NCI-H2107 treated with DMSO at 0.1 percent for 48 hours (cell line): ENCODE data around the gene ST6GALNAC6.
"Not testable (repeated sequence)": the region's sequence is repeated elsewhere in the genome, so short reads cannot be mapped to it uniquely, and the experiment has no call there.

Source experiments
- DNase-seq: peaks from one replicate; lab custom pipeline; 2025; ENCODE audit not compliant: unreplicated experiment; lab: John Stamatoyannopoulos, UW

Gene ST6GALNAC6

GRCh38 chr9:127897193-127897692, 2.2 kb downstream of the ST6GALNAC6 start:
- no peak for DNase-seq

GRCh38 chr9:127896395-127897192, 2.8 kb downstream of the ST6GALNAC6 start:
- no peak for DNase-seq

- DNase-seq, result no peak
Measured at GRCh38 chr9:127895811-127896210, 3.6 kb downstream of the ST6GALNAC6 start.

GRCh38 chr9:127893392-127893791, 6.0 kb downstream of the ST6GALNAC6 start:
- DNase-seq, result no peak

- DNase-seq, result no peak
Measured at GRCh38 chr9:127892831-127893230, 6.6 kb downstream of the ST6GALNAC6 start.

- DNase-seq, result no peak
Measured at GRCh38 chr9:127890053-127890452, 9.3 kb downstream of the ST6GALNAC6 start.

- DNase-seq, result no peak
Measured at GRCh38 chr9:127887792-127888191, 11.6 kb downstream of the ST6GALNAC6 start.

- no peak for DNase-seq
Measured at GRCh38 chr9:127886401-127886972, 12.9 kb downstream of the ST6GALNAC6 start.

- DNase-seq, result no peak
Measured at GRCh38 chr9:127885508-127886281, 13.7 kb downstream of the ST6GALNAC6 start.

- no peak for DNase-seq
Measured at GRCh38 chr9:127884976-127885490, 14.4 kb downstream of the ST6GALNAC6 start.

GRCh38 chr9:127884427-127884911, 14.9 kb downstream of the ST6GALNAC6 start:
- DNase-seq, result peak; percentile 75

GRCh38 chr9:127883959-127884358, 15.4 kb downstream of the ST6GALNAC6 start:
- DNase-seq, result no peak

- DNase-seq, result not testable (repeated sequence)
Measured at GRCh38 chr9:127881715-127882114, 17.7 kb downstream of the ST6GALNAC6 start.

- no peak for DNase-seq
Measured at GRCh38 chr9:127880143-127880542, 19.3 kb downstream of the ST6GALNAC6 start.

- no peak for DNase-seq
Measured at GRCh38 chr9:127878652-127879390, 20.6 kb downstream of the ST6GALNAC6 start.

- DNase-seq, result no peak
Measured at GRCh38 chr9:127878001-127878651, 21.3 kb downstream of the ST6GALNAC6 start.

- peak; percentile 18 for DNase-seq
Measured at GRCh38 chr9:127877566-127877998, 21.8 kb downstream of the ST6GALNAC6 start, which contains the start of gene AK1. AK1 (minus strand) TSS chr9:127877675; CDS start chr9:127874617, 3,058 bp downstream.

- no peak for DNase-seq
Measured at GRCh38 chr9:127876764-127877562, 22.4 kb downstream of the ST6GALNAC6 start.
